GM21717 (cell line): ENCODE measurements around the gene ATP8A2.
"Not testable (repeated sequence)": the region's sequence is repeated elsewhere in the genome, so short reads cannot be mapped to it uniquely, and the experiment has no call there.

Source experiments
- ATAC-seq: cut with Tn5 transposase; IDR thresholded peaks from one replicate; pipeline ENCODE4 v1.9.1; 2021; ENCODE audit warnings: mild to moderate bottlenecking, moderate library complexity; ENCODE audit not compliant: unreplicated experiment

Gene ATP8A2

GRCh38 chr13:25945596-25945995, 573.8 kb downstream of the ATP8A2 start:
- no peak for ATAC-seq

GRCh38 chr13:25946321-25946720, 574.5 kb downstream of the ATP8A2 start:
- ATAC-seq, result no peak

GRCh38 chr13:25948910-25949309, 577.1 kb downstream of the ATP8A2 start:
- no peak for ATAC-seq

GRCh38 chr13:25951831-25952230, 580.1 kb downstream of the ATP8A2 start:
- ATAC-seq, result no peak

- not testable (repeated sequence) for ATAC-seq
Measured at GRCh38 chr13:25954080-25954479, 582.3 kb downstream of the ATP8A2 start.

- ATAC-seq, result not testable (repeated sequence)
Measured at GRCh38 chr13:25954943-25955342, 583.2 kb downstream of the ATP8A2 start.

- ATAC-seq, result no peak
Measured at GRCh38 chr13:25958986-25959385, 587.2 kb downstream of the ATP8A2 start.

- no peak for ATAC-seq
Measured at GRCh38 chr13:25961294-25961693, 589.5 kb downstream of the ATP8A2 start.

GRCh38 chr13:25963674-25964073, 591.9 kb downstream of the ATP8A2 start:
- ATAC-seq, result no peak

GRCh38 chr13:25965596-25965995, 593.8 kb downstream of the ATP8A2 start:
- no peak for ATAC-seq

- no peak for ATAC-seq
Measured at GRCh38 chr13:25966086-25966485, 594.3 kb downstream of the ATP8A2 start.

- no peak for ATAC-seq
Measured at GRCh38 chr13:25967144-25967543, 595.4 kb downstream of the ATP8A2 start.

GRCh38 chr13:25971047-25971446, 599.3 kb downstream of the ATP8A2 start:
- ATAC-seq, result no peak

- no peak for ATAC-seq
Measured at GRCh38 chr13:25971459-25972145, 599.8 kb downstream of the ATP8A2 start.

- no peak for ATAC-seq
Measured at GRCh38 chr13:25973085-25973484, 601.3 kb downstream of the ATP8A2 start.

- no peak for ATAC-seq
Measured at GRCh38 chr13:25973576-25973975, 601.8 kb downstream of the ATP8A2 start.

- no peak for ATAC-seq
Measured at GRCh38 chr13:25977216-25977615, 605.4 kb downstream of the ATP8A2 start.

GRCh38 chr13:25977671-25978070, 605.9 kb downstream of the ATP8A2 start:
- no peak for ATAC-seq

GRCh38 chr13:25978961-25979360, 607.2 kb downstream of the ATP8A2 start:
- no peak for ATAC-seq

- no peak for ATAC-seq
Measured at GRCh38 chr13:25979371-25979770, 607.6 kb downstream of the ATP8A2 start.

GRCh38 chr13:25980255-25980654, 608.5 kb downstream of the ATP8A2 start:
- ATAC-seq, result no peak

- no peak for ATAC-seq
Measured at GRCh38 chr13:25981060-25981459, 609.3 kb downstream of the ATP8A2 start.

GRCh38 chr13:25982907-25983306, 611.1 kb downstream of the ATP8A2 start:
- no peak for ATAC-seq
